ENCODE results near the gene LRPAP1.
"Not testable (repeated sequence)": the region's sequence is repeated elsewhere in the genome, so short reads cannot be mapped to it uniquely, and the experiment has no call there.

LRPAP1 gene

GRCh38 chr4:3531879-3532750 is at the start of gene LRPAP1:
LRPAP1 (minus strand) TSS chr4:3532422; CDS start chr4:3532412, 10 bp downstream.
- DNase-seq = peak; percentile 88

DNA sequence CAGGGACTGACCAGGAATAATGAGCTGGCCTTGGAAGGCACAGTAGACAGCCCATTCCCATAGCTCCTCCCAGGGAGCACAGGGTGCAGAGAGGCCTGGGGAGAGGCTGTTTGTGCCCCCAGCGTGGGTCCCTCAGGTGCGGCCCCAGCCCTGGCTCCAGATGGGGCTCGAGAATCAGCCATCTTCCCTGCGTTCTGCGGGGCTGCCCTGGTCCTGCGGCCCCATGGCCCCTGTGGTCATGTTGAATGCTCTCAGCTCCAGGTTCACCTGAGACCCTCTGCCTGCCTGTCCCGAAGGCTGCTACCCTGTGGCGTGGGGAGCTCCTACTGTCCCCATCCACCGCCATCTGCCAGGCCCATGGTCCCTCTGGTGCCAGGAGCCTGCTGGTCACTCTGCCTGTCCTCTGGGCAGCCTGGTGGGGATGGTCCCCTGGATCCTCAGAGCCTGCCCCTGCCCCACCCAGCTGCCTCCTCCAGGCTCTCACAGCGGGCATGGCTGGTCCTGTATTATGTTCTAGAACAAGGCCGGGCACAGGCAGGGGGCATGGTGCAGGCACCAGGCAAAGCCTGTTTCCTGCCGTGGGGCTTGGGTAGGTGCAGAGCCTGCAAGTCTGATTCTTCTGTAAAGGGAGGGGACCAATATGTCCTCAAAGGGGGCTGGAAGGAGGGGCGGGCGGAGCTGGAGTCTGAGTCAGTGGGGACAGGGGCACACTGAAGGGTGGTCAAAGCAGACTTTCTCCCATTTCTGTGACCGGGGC is 49.3 kb upstream of the LRPAP1 start:
- not testable (repeated sequence) for DNase-seq

DNA sequence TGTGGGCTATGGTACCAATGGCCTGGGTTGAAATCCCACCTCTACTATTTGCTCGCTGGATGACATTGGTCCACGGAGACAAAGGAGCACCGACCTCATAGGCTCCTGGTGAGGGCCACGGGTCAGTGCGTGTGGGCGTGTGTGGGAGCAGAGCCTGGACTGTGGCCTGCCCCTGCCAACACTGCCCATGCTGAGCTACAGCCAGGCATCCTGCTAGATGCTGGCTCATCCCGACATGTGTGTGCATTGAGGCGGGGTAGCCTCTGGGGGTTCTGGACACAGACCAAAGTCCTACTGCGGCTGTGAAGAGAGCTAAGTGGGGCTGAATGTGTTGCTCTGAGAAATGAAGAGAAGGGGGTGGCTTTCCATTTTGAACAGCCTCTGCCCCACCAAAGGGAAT is 48.6 kb upstream of the LRPAP1 start:
- not testable (repeated sequence) for DNase-seq

- DNase-seq = not testable (repeated sequence)
Measured at GRCh38 chr4:3578527-3579144, 46.4 kb upstream of the LRPAP1 start.

DNA sequence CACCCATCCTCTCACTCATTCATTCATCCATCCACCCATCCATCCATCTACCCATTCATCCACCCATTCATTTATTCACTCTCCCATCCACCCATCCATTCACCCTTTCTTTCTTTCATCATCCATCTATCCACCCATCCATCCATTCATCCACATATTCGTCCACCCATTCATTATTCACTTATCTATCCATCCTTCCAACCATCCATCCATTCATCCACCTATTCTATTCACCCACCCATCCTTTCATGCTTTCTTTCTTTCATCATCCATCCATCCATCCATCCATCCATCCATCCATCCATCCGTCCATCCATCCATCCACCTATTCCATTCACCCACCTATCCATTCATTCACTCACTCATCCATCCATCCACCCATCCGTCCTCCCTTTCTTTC is 45.8 kb upstream of the LRPAP1 start:
- not testable (repeated sequence) for DNase-seq

- DNase-seq = not testable (repeated sequence)
Measured at GRCh38 chr4:3577208-3577892, 45.1 kb upstream of the LRPAP1 start.

GRCh38 chr4:3576533-3577207 is 44.4 kb upstream of the LRPAP1 start:
- not testable (repeated sequence) for DNase-seq

- not testable (repeated sequence) for DNase-seq
Measured at GRCh38 chr4:3575426-3576369, 43.5 kb upstream of the LRPAP1 start.

- not testable (repeated sequence) for DNase-seq
Measured at GRCh38 chr4:3574865-3575264, 42.6 kb upstream of the LRPAP1 start.

DNA sequence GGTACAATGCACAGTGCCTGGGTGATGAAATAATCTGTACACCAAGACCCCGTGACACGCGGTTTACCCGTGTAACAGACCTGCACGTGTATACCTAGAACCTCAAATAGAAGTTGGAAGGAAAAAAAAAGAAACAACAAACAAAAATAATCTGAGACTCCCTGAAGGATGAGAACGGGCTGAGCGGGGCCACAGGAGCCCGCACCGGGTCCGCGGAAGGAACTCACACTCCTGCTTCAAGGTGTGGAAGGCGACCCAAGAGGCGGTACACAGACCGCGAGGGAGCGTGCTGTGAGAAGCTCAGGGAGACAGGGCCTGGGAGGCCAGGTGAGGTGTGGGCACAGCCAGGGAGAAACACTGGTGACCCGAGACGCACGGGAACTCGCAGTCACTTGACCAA is 42.1 kb upstream of the LRPAP1 start:
- DNase-seq = not testable (repeated sequence)

- DNase-seq = no peak
Measured at GRCh38 chr4:3573131-3573530, 40.9 kb upstream of the LRPAP1 start.

GRCh38 chr4:3572363-3572762 is 40.1 kb upstream of the LRPAP1 start:
- no peak for DNase-seq

DNA sequence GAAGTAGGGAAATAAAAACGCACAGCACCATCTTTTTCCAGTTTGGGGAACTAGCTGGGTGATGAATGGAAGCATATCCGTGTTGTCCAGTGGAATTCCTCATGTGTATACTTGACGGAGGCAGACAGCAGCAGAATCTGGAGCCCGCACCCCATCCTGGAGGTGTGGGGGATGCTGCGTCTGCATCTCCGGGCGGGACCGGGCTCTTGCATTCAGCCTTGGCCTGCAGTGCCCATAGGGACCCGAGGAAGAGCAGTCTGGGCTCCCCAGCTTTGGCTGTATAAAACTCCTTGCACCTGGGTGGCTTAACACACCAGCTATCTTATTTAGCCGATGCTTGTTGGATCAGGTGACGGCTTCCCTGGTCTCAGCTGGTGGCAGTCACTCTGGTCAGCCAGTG is 39.7 kb upstream of the LRPAP1 start:
- DNase-seq = no peak

DNA sequence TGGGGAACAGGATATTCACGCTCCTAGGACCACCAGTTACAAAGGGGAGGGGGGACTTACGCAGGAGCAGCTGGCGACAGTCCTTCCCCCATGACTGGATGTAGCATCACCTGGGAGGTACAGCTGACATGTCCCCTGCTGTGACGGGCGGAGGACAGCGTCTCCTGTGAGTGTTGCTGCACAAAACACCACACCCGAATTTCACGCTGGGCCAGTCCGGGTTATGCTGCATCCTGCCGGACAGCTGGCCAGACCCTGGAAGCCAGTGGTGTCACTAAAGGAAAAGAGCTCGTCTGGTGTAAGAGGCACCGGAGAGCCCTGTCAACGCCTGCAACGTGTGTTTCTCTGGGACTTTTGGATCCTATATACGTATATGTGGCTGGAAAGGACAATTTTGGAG is 38.7 kb upstream of the LRPAP1 start:
- not testable (repeated sequence) for DNase-seq

DNA sequence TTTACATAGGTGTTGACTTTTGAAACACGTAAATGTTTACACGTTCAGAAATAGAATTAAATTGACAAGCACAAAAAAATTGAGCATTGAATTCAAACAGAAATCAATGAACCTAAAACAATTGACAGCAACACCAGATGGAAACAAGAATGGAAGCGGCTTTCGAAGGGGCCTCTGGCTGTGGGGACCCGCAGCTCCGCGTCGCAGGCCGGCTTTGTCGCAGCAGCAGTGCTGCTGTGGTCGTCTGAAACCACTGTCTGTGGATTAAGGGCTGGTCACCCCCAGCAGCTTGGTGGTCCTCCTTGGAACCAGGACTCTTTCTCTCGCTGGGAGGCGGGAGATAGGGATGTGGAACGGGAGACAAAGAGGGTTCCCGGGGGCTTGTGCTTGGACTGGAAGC is 37.4 kb upstream of the LRPAP1 start:
- DNase-seq = not testable (repeated sequence)

- not testable (repeated sequence) for DNase-seq
Measured at GRCh38 chr4:3566701-3567100, 34.5 kb upstream of the LRPAP1 start.

DNA sequence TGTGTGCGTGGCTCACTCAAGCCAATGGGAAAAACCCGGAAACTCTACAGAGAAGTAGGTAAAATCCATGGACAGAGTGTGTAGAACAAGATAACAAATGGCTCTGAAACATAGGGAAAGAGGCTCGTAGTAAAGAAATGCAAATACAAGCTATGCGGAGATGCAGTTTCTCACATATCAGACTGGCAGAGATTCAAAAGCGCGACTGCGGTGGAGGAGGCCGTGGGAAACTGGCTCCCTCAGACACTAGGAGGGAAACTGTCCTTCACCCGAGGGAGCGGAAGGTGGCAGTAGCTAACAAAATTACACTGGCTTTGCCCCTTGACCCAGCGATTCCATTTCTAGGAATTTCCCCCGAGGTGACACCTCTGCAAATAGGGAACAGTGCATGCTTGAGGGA is 34.1 kb upstream of the LRPAP1 start:
- DNase-seq = not testable (repeated sequence)

- DNase-seq = not testable (repeated sequence)
Measured at GRCh38 chr4:3564948-3565347, 32.7 kb upstream of the LRPAP1 start.

DNA sequence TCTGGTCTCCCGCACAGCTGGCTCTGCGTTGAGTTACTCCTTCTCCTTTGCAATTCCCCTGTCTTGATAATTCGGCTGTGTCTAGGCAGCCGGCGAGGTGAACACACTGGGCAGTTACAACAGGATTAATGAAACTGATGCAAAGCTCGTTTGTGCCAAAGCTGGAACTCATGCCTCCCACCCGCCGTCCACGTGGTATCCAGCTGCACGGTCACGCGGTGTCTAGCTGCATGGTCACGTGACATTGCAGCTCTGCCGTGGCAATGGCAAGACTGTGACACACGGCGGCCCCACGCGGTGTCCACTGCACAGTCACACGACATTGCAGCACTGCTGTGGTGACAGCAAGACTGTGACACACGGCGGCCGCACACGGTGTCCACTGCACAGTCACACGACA is 31.2 kb upstream of the LRPAP1 start:
- no peak for DNase-seq

GRCh38 chr4:3562127-3562526 is 29.9 kb upstream of the LRPAP1 start:
- DNase-seq = not testable (repeated sequence)

GRCh38 chr4:3560465-3560864 is 28.2 kb upstream of the LRPAP1 start:
- not testable (repeated sequence) for DNase-seq
